ENCODE measurements around the gene KIF20B. TPM values are rescaled to one million over a fixed set of nuclear protein-coding genes. Genes with fewer than 3 reads are reported as not detected.
"Not testable (repeated sequence)": the region's sequence is repeated elsewhere in the genome, so short reads cannot be mapped to it uniquely, and the experiment has no call there.

KIF20B gene
- total RNA-seq, 1 donor from 2014 or later: 6.7 TPM

GRCh38 chr10:89815049-89815853 lies 113.9 kb downstream of the KIF20B start:
- ATAC-seq (no peak), DNase-seq (ENCODE audit: low spot score) (no peak)
- intact Hi-C loops (cut with DNase I): no loop called here

- ATAC-seq; intact Hi-C loops (cut with DNase I); DNase-seq (ENCODE audit: low spot score): not testable (repeated sequence)
Observed at GRCh38 chr10:89819008-89819407, 117.6 kb downstream of the KIF20B start.

Other genes with a start within 250 kb of the KIF20B start
- 10.3 TPM for gene SLC16A12, start 166.0 kb upstream of the KIF20B start, total RNA-seq
- 4.9 TPM for gene PANK1, start 56.3 kb upstream of the KIF20B start, total RNA-seq